Lower lobe of right lung (tissue), 2 donors: ENCODE data around the gene BLOC1S5. TPM values are rescaled to one million over a fixed set of nuclear protein-coding genes. Genes with fewer than 3 reads are reported as not detected.

Experiments
- ATAC-seq, 2 donors: fragments of 200-7000 bp; cut with Tn5 transposase; one replicate each; pipeline ENCODE4 v1.9.1; 2020 to 2022; ENCODE audit warnings: mild to moderate bottlenecking in 2 of 2, moderate library complexity in 2 of 2
- DNase-seq: peaks from one replicate; pipeline ENCODE4 v3.0.0-alpha.2; 2020
- H3K27ac ChIP-seq: fragments of 200-600 bp; one replicate; pipeline ENCODE4 v1.8.0; 2022
- H3K27me3 ChIP-seq: fragments of 200-600 bp; one replicate; pipeline ENCODE4 v1.8.0; 2022; ENCODE audit warnings: low read depth
- H3K36me3 ChIP-seq: fragments of 200-600 bp; one replicate; pipeline ENCODE4 v1.8.0; 2022; ENCODE audit warnings: mild to moderate bottlenecking
- H3K4me1 ChIP-seq: fragments of 200-600 bp; one replicate; pipeline ENCODE4 v1.8.0; 2022
- H3K4me3 ChIP-seq: fragments of 200-600 bp; one replicate; pipeline ENCODE4 v1.8.0; 2022; ENCODE audit warnings: mild to moderate bottlenecking
- H3K9me3 ChIP-seq: fragments of 200-600 bp; one replicate; pipeline ENCODE4 v1.8.0; 2022
- intact Hi-C: fragments of 100-400 bp; cut with DNase I; formaldehyde crosslinking; loops from one replicate; pipeline ENCODE4 v1.11.0; 2022
- total RNA-seq: library from RNA; stranded (reverse); fragmentation: NEBNext Ultra II Directional; extraction: Animal tissue kit (Norgen Biotek cat#: 25700); gene quantifications from one replicate; pipeline ENCODE4 v1.2.1, GENCODE V29; 2021
- TF ChIP-seq, protein P1 (sequence below): fragments of 200-600 bp; IDR thresholded peaks from one replicate; pipeline ENCODE4 v1.8.0; 2022; ENCODE audit warnings: antibody characterized with exemption, mild to moderate bottlenecking
- donor health status: DM: no; HTN: yes; CAD: no; lungs with severe emphysema.

The BLOC1S5 gene
- total RNA-seq, 1 donor from 2014 or later = 11.8 TPM

DNA sequence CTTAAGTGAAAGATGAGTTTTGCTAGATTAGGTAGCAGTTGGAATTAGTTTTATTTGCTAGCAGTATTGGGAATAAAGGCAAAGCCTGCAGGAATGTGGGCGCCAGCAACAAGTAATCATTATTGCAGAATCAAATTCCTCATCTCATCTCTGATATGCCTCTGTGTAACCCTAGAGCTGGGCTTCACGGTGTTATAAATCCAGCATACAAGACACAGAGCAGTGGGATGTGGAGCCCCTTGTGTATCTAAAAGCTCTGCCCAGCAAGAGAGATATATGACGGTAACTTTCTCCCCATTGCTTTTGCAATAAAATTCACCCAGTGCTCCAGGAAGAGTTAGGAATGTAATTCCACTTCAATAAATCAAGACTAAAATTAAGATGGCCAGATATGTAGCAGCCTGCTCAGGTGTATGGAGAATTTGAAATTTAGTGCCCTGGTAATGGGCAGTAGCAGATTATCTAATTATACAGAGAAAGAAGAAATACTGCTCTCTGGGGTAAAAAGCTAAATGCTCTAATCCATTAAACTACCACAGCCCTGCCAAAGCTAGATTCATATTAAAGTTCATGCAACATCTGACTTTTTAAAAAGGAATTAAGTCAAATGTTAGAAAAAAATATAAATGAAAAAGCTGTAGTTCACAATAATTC is 5.6 kb upstream of the BLOC1S5 start:
- H3K9me3 ChIP-seq = no peaks in the 10 kb centered on the region
- DNase-seq (no peak), ATAC-seq (no peak)
- TF ChIP-seq, protein P1, sequence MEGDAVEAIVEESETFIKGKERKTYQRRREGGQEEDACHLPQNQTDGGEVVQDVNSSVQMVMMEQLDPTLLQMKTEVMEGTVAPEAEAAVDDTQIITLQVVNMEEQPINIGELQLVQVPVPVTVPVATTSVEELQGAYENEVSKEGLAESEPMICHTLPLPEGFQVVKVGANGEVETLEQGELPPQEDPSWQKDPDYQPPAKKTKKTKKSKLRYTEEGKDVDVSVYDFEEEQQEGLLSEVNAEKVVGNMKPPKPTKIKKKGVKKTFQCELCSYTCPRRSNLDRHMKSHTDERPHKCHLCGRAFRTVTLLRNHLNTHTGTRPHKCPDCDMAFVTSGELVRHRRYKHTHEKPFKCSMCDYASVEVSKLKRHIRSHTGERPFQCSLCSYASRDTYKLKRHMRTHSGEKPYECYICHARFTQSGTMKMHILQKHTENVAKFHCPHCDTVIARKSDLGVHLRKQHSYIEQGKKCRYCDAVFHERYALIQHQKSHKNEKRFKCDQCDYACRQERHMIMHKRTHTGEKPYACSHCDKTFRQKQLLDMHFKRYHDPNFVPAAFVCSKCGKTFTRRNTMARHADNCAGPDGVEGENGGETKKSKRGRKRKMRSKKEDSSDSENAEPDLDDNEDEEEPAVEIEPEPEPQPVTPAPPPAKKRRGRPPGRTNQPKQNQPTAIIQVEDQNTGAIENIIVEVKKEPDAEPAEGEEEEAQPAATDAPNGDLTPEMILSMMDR = no peak
- H3K27ac ChIP-seq = no peak overlapping the region
- H3K36me3 ChIP-seq = no peaks in the 10 kb centered on the region
- no peak overlapping the region for H3K4me3 ChIP-seq
- peaks cover 5% of the 10 kb centered on the region for H3K4me1 ChIP-seq
- no peaks in the 10 kb centered on the region for H3K27me3 ChIP-seq
- intact Hi-C loops = no loop called here

DNA sequence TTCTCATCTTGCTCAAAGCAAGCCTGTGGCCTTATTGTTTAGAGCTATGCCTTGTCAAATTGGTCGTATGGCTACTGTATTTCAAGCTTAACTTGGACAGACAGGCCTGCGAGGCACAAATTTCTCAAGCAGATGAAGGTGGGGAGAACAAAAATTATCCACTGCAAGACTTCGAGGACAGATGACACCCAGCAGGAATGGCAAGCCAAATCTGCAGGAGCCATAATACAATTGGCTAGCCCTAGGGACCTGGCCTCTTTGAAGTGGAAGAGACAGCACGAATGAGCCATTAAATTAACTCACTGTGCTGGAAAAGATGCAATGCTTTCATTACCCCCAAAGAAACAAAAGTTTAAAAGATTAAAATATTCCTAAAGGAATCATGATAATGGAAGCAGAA is 5.0 kb upstream of the BLOC1S5 start:
- peaks cover 7% of the 10 kb centered on the region for H3K4me1 ChIP-seq
- DNase-seq (no peak), ATAC-seq (no peak)
- TF ChIP-seq, protein P1 = no peak
- no peaks in the 10 kb centered on the region for H3K36me3 ChIP-seq
- H3K4me3 ChIP-seq = no peak overlapping the region
- no peak overlapping the region for H3K27ac ChIP-seq
- no peaks in the 10 kb centered on the region for H3K9me3 ChIP-seq
- intact Hi-C loops = no loop called here
- no peaks in the 10 kb centered on the region for H3K27me3 ChIP-seq

DNA sequence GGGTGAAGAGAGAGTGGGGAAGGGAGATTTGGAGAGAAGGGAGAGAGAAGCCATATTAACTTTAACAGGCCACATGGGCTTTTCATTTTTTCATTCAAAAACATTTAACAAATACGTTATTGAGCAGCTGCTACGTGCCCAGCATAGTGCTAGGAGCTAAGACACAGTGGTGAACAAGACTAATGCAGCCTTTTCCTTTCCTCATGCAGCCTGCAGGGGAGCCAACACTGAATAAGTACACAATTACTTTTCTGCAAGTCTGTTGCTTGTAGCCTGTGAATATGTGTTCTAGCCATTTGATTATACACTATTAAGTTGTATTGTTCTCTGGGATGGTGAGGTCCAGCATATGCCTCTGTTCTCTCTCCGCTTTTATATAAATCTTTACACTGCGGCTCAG is 1.9 kb upstream of the BLOC1S5 start:
- ATAC-seq (no peak), DNase-seq (no peak)
- TF ChIP-seq, protein P1 = no peak
- no peak overlapping the region for H3K27ac ChIP-seq
- peaks cover 7% of the 10 kb centered on the region for H3K36me3 ChIP-seq
- intact Hi-C loops = no loop called here
- no peak overlapping the region for H3K4me3 ChIP-seq
- H3K27me3 ChIP-seq = no peaks in the 10 kb centered on the region
- H3K4me1 ChIP-seq = peaks cover 16% of the 10 kb centered on the region
- no peaks in the 10 kb centered on the region for H3K9me3 ChIP-seq

DNA sequence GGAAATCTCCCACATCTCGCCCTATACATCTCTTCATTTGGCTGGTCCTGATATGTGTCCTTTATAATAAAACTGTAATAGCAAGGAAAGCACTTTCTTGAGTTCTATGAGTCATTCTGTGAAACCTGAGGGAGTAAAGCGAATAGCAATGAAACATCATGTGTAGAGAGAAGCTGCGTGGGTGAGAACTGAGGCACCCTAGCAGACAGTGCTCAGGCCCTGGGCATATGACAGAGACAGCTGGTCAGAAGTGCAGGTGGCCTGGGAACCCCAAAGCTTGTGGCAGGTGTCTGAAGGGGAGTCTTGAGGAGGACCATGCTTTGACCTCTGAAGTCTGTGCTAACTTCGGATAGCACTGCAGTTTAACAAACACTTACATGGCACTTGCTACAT is 1.3 kb upstream of the BLOC1S5 start:
- Histone ChIP-seq H3K4me1 (peaks cover 16% of the 10 kb centered on the region), H3K27me3 (no peaks in the 10 kb centered on the region), H3K9me3 (no peaks in the 10 kb centered on the region), H3K4me3 (no peak overlapping the region), H3K36me3 (peaks cover 13% of the 10 kb centered on the region), H3K27ac (no peak overlapping the region)
- TF ChIP-seq, protein P1 = no peak
- intact Hi-C loops = no loop called here
- no peak for ATAC-seq
- DNase-seq = no peak

DNA sequence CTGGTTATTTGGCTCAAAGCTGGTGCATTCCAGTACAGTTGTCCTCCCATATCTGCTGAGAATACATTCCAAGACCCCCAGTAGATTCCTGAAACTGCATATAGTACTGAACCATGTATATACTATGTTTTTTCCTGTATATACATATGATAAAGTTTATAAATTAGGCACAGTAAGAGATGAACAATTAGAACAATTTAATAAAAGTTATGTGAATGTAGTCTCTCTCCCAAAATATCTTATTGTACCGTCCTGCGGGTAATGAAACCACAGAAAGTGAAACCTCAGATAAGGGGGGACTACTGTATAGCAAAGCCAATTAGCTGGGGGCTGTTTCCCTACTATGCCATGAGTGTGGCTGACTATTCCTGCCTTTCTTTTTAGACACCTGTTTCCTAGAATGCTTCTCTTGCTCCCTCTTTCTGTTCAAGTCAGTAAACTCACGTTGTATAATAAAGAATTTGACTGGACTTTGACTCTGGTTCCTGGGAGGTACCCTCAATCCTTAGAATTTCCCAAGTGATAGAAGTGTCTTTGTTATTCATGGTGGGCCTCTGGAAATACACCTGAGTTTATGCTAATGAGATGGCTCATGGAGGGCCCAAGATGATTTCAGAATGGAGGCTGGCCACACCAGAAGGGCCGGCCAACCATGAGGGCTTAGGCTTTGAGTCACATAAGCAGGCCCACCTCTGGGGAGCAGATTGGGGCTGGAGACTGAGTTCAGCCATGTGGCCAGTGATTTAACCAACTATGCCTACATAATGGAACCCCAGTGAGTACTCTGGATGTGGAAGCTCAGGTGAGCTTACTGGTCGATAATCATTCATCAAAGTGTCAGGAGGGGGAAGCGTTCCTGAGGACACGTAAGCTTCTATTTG is 689 bp upstream of the BLOC1S5 start:
- TF ChIP-seq, protein P1 = no peak
- Histone ChIP-seq H3K27ac (peak overlapping the region; percentile 88), H3K4me1 (peaks cover 16% of the 10 kb centered on the region), H3K27me3 (no peaks in the 10 kb centered on the region), H3K9me3 (no peaks in the 10 kb centered on the region), H3K36me3 (peaks cover 19% of the 10 kb centered on the region), H3K4me3 (peak overlapping the region; percentile 90)
- no peak for ATAC-seq
- DNase-seq = no peak
- intact Hi-C loops = no loop called here
